Endothelial cell of umbilical vein (primary cell): ENCODE data around the gene CDC45. TPM values are rescaled to one million over a fixed set of nuclear protein-coding genes. Genes with fewer than 3 reads are reported as not detected.

Source experiments
- BruUV-seq: library from RNA; stranded (reverse); fragments of 400-500 nt; replicated peaks from 2 replicates; lab custom pipeline; 2021; lab: Mats Ljungman, UMichigan
- CTCF ChIA-PET: fragments of 300-600, 350-600 bp; sonication (Branson Sonifier 250); formaldehyde crosslinking; loops from one replicate; lab custom pipeline; 2021; ENCODE audit warnings: antibody characterized with exemption, inconsistent platforms; lab: Charles Lee
- POLR2A ChIA-PET: fragments of 300-600, 350-600 bp; sonication (Branson Sonifier 250); formaldehyde crosslinking; loops from one replicate; lab custom pipeline; 2021; ENCODE audit warnings: antibody characterized with exemption, inconsistent platforms; lab: Charles Lee
- DNase-seq: peaks from one replicate; pipeline ENCODE4 v3.0.0-alpha.2; 2011; ENCODE audit warnings: low read depth, low spot score
- FAIRE-seq: peaks from 2 replicates; lab custom pipeline; 2011; peaks lifted over from hg19 to GRCh38; lab: Jason Lieb, UNC
- H2AFZ ChIP-seq: 2 replicates; pipeline ENCODE4 v1.6.0; 2012; ENCODE audit warnings: low read depth, low read length, control low read depth, inconsistent platforms
- H3K27ac ChIP-seq: 2 replicates; pipeline ENCODE4 v1.5.1; 2011; ENCODE audit warnings: low read depth, mild to moderate bottlenecking, control low read depth, low read length, moderate library complexity; ENCODE audit not compliant: insufficient read depth
- H3K27me3 ChIP-seq, 2 experiments: 2 replicates each; pipeline versions ENCODE4 v1.6.0 to v1.6.1; 2011; ENCODE audit warnings: low read length in 2 of 2, mixed read lengths in 1 of 2; ENCODE audit not compliant: control insufficient read depth in 2 of 2, insufficient read depth in 2 of 2
- H3K36me3 ChIP-seq, 2 experiments: 2 replicates in 1 of 2; 3 replicates in 1 of 2; pipeline ENCODE4 v1.5.1; 2011; ENCODE audit warnings: low read length in 2 of 2, mild to moderate bottlenecking in 1 of 2, moderate library complexity in 1 of 2; ENCODE audit not compliant: control insufficient read depth in 2 of 2, insufficient read depth in 2 of 2; ENCODE audit errors: extremely low read depth in 1 of 2
- H3K4me1 ChIP-seq: 3 replicates; pipeline ENCODE4 v1.5.1; 2011; ENCODE audit warnings: mild to moderate bottlenecking, low read length; ENCODE audit not compliant: control insufficient read depth, insufficient read depth; ENCODE audit errors: extremely low read depth
- H3K4me2 ChIP-seq: 2 replicates; pipeline ENCODE4 v1.6.1; 2011; ENCODE audit warnings: low read length, control low read depth, mixed read lengths; ENCODE audit not compliant: insufficient read depth
- H3K4me3 ChIP-seq, 3 experiments: fragments of 200-600 bp in 1 of 3; sonication (generic), shearing (Covaris generic) in 1 of 3; replicated peaks in 1 of 3; 2 replicates each; pipeline ENCODE4 v1.5.1; 2011 to 2016; ENCODE audit warnings: control low read depth in 3 of 3, low read length in 3 of 3, mild to moderate bottlenecking in 2 of 3, inconsistent platforms in 1 of 3, low read depth in 1 of 3, moderate library complexity in 1 of 3; ENCODE audit not compliant: insufficient read depth in 1 of 3
- H3K79me2 ChIP-seq: 2 replicates; pipeline ENCODE4 v1.6.0; 2012; ENCODE audit warnings: low read length, inconsistent platforms; ENCODE audit not compliant: control insufficient read depth, insufficient read depth
- H3K9ac ChIP-seq: replicated peaks from 2 replicates; pipeline ENCODE3; 2011; ENCODE audit warnings: low read length, control low read depth; ENCODE audit not compliant: insufficient read depth; ENCODE audit errors: extremely low read depth
- H3K9me1 ChIP-seq: replicated peaks from 3 replicates; pipeline ENCODE4 v1.6.0; 2011; ENCODE audit warnings: mild to moderate bottlenecking, low read length; ENCODE audit not compliant: control insufficient read depth, insufficient read depth; ENCODE audit errors: extremely low read depth
- H3K9me3 ChIP-seq: replicated peaks from 2 replicates; pipeline ENCODE4 v1.5.1; 2012; ENCODE audit warnings: low read length, inconsistent platforms; ENCODE audit not compliant: control insufficient read depth, insufficient read depth
- H4K20me1 ChIP-seq: replicated peaks from 2 replicates; pipeline ENCODE3; 2011; ENCODE audit warnings: mild to moderate bottlenecking, low read length; ENCODE audit not compliant: control insufficient read depth, insufficient read depth; ENCODE audit errors: extremely low read depth
- EZH2 ChIP-seq: IDR thresholded peaks from 2 replicates; pipeline ENCODE4 v1.6.1; 2012; ENCODE audit warnings: borderline replicate concordance, low read depth, mild to moderate bottlenecking, moderate library complexity, low read length, inconsistent platforms; ENCODE audit not compliant: severe bottlenecking
- FOS ChIP-seq: IDR thresholded peaks from 2 replicates; pipeline ENCODE4 v1.6.1; 2011; ENCODE audit warnings: mild to moderate bottlenecking, low read length, moderate library complexity, borderline replicate concordance; ENCODE audit not compliant: insufficient read depth
- GATA2 ChIP-seq: IDR thresholded peaks from 2 replicates; pipeline ENCODE4 v1.7.0; 2011; ENCODE audit warnings: low read depth, mild to moderate bottlenecking, moderate library complexity, mixed read lengths, low read length; ENCODE audit not compliant: insufficient read length, insufficient read depth
- JUN ChIP-seq: IDR thresholded peaks from 2 replicates; pipeline ENCODE4 v1.6.1; 2011; ENCODE audit warnings: borderline replicate concordance, low read depth; ENCODE audit not compliant: insufficient read length, insufficient read depth
- MYC ChIP-seq: IDR thresholded peaks from one replicate; pipeline ENCODE4 v1.6.1; 2011; ENCODE audit warnings: mild to moderate bottlenecking, low read depth, low read length
- POLR2A ChIP-seq: IDR thresholded peaks from 2 replicates; pipeline ENCODE4 v1.6.1; 2012; ENCODE audit warnings: low read depth, mild to moderate bottlenecking, control low read depth, low read length
- POLR2AphosphoS5 ChIP-seq: IDR thresholded peaks from 2 replicates; pipeline ENCODE4 v1.6.1; 2012; ENCODE audit warnings: low read depth, mild to moderate bottlenecking, control low read depth, low read length, moderate library complexity; ENCODE audit not compliant: insufficient read depth
- dilution Hi-C: fragments of 300-500 bp; cut with MboI; formaldehyde crosslinking; loops from one replicate; pipeline ENCODE4 v1.15.0; 2019; ENCODE audit warnings: low sequenced_read_pairs; ENCODE audit not compliant: extremely low pct_ligation_motif_present
- intact Hi-C: fragments of 100-400 bp; cut with micrococcal nuclease; formaldehyde crosslinking; loops from one replicate; pipeline ENCODE4 v1.10.0; 2022
- polyA plus RNA-seq, 4 experiments: library from polyadenylated mRNA; depleted of rRNA in 3 of 4; stranded (reverse) in 3 of 4; unstranded in 1 of 4; fragments of >200 nt; gene quantifications; 2 replicates each; pipeline versions ENCODE4 v1.2.1 to v1.2.3, GENCODE V29; 2011 to 2012; ENCODE audit warnings: missing spikeins in 1 of 4
- total RNA-seq: library from RNA; stranded (reverse); gene quantifications from 2 replicates; pipeline ENCODE4 v1.2.3, GENCODE V29; 2021
- TF ChIP-seq, protein P1 (sequence below), 2 donors: IDR thresholded peaks; 1 replicate in 1 of 2; 2 replicates in 1 of 2; pipeline ENCODE4 v1.5.1; 2011; ENCODE audit warnings: low read length in 2 of 2, mild to moderate bottlenecking in 2 of 2, moderate library complexity in 2 of 2, control low read depth in 1 of 2, inconsistent platforms in 1 of 2, low read depth in 1 of 2; ENCODE audit not compliant: insufficient read depth in 1 of 2; ENCODE audit errors: extremely low read depth in 1 of 2
- TF ChIP-seq, protein P2 (sequence below): IDR thresholded peaks from 2 replicates; pipeline ENCODE4 v1.6.1; 2011; ENCODE audit not compliant: insufficient read depth, insufficient read length

Gene CDC45
- total and polyA plus RNA-seq, 2 donors (not counting 3 experiments of a cell fraction or from before 2014, with no cell fraction given): 36.6 to 40.6 TPM

DNA sequence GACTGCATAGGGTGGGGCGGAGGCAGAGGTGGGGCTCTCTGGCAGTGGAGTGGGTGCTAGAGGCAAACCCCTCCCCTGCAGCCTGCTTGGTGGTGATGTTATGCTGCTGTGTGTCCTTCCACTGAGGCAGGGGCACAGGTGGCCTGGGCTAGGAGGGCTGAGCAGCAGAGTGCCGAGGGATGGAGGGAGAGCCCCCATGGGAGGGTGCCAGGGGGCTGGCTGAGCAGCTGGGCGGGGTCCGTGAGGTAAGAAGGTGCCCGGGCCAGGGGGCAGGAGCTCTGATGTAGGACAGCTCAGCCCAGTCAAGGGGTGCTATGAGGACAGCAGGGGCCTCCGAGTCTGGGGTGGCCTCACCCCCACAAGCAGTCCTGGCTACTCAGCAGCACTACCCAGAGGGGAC is 40.3 kb downstream of the CDC45 start:
- FAIRE-seq (no peak), DNase-seq (no peak)
- Histone ChIP-seq H3K4me1 (peaks cover 21% of the 10 kb centered on the region), H3K4me2 (no peak overlapping the region), H4K20me1 (no peaks in the 10 kb centered on the region), H3K9me3 (no peaks in the 10 kb centered on the region), H2AFZ (no peak overlapping the region), H3K27ac (no peak overlapping the region), H3K9ac (no peak overlapping the region), H3K27me3 (no peaks in the 10 kb centered on the region), H3K4me3 (no peak overlapping the region), H3K79me2 (peaks cover 28% of the 10 kb centered on the region), H3K36me3 (peaks cover 0 to 2% of the 10 kb centered on the region in 2 experiments), H3K9me1 (no peaks in the 10 kb centered on the region)
- TF ChIP-seq, protein P1, sequence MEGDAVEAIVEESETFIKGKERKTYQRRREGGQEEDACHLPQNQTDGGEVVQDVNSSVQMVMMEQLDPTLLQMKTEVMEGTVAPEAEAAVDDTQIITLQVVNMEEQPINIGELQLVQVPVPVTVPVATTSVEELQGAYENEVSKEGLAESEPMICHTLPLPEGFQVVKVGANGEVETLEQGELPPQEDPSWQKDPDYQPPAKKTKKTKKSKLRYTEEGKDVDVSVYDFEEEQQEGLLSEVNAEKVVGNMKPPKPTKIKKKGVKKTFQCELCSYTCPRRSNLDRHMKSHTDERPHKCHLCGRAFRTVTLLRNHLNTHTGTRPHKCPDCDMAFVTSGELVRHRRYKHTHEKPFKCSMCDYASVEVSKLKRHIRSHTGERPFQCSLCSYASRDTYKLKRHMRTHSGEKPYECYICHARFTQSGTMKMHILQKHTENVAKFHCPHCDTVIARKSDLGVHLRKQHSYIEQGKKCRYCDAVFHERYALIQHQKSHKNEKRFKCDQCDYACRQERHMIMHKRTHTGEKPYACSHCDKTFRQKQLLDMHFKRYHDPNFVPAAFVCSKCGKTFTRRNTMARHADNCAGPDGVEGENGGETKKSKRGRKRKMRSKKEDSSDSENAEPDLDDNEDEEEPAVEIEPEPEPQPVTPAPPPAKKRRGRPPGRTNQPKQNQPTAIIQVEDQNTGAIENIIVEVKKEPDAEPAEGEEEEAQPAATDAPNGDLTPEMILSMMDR (IDR thresholded peaks at IDR 0.05; ENCODE audit: extremely low read depth in 1 of 2, insufficient read depth in 1 of 2, low read depth in 1 of 2, low read length in 2 of 2): no peak
- TF ChIP-seq GATA2: no peak
- TF ChIP-seq POLR2A: no peak
- TF ChIP-seq, protein P2, sequence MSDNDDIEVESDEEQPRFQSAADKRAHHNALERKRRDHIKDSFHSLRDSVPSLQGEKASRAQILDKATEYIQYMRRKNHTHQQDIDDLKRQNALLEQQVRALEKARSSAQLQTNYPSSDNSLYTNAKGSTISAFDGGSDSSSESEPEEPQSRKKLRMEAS: no peak
- no peak for TF ChIP-seq FOS
- TF ChIP-seq JUN: no peak
- no peak for TF ChIP-seq POLR2AphosphoS5
- no peak for TF ChIP-seq MYC
- TF ChIP-seq EZH2: no peak
- ChIA-PET POLR2A (no interaction called here), CTCF (interaction anchor here (1.2 to 4.6 kb wide), 2 partner anchors 49 to 110 kb away, joined by 3 to 50 read pairs; no protein-coding TSS in a partner anchor)
- intact Hi-C loops: no loop called here
- no TSS peak for BruUV-seq
- dilution Hi-C loops: no loop called here
